ENCODE data around the gene ARHGEF17. TPM values are rescaled to one million over a fixed set of nuclear protein-coding genes. Genes with fewer than 3 reads are reported as not detected.

The ARHGEF17 gene
- total RNA-seq, 1 experiment from 2014 or later, result 77.9 TPM

DNA sequence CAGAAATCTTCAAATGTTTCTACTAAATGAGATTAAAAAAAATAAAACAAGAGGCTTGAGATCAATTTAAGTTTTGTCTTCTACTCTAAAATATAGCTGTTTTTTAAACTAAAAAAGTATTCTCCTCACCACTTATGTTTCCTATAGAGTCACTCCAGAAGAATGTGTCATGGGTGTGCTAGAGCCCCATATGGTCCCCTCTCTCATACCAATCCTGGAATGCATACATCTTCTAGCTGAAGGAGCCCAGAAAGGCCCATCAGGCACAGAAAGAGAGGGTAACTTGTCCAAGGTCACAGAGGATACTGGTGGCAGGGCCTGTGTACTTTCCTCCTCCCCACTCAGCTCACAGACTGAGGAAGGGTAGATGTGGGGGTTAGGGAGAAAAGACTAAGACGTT, 102.6 kb downstream of the ARHGEF17 start:
- Mint-ChIP-seq H3K4me3 (ENCODE audit: unreplicated experiment) (no peak overlapping the region), H3K36me3 (ENCODE audit: insufficient read depth, unreplicated experiment) (peaks cover 8% of the 10 kb centered on the region), H3K9me3 (ENCODE audit: unreplicated experiment) (no peaks in the 10 kb centered on the region), H3K4me1 (ENCODE audit: low read depth, unreplicated experiment) (no peaks in the 10 kb centered on the region), H3K27me3 (ENCODE audit: insufficient read depth, unreplicated experiment) (no peaks in the 10 kb centered on the region), H3K27ac (ENCODE audit: unreplicated experiment) (no peak overlapping the region)
- intact Hi-C loops (cut with micrococcal nuclease; ENCODE audit: unreplicated experiment), result no loop called here
- ChIA-PET POLR2A (no interaction called here), CTCF (interaction anchor here (0.7 kb wide), 1 partner anchor 9 kb away, joined by 3 read pairs; no protein-coding TSS in a partner anchor)
- Histone ChIP-seq H3K4me1 (peaks cover 8% of the 10 kb centered on the region), H3K9me3 (no peaks in the 10 kb centered on the region), H3K36me3 (ENCODE audit: control insufficient read depth, insufficient read depth, low read length) (no peaks in the 10 kb centered on the region; the same call in 1 of the 2 replicates), H3K4me3 (ENCODE audit: low read depth, low read length) (no peak overlapping the region), H3K27me3 (replicated peaks; ENCODE audit: control insufficient read depth, insufficient read depth, low read length) (no peaks in the 10 kb centered on the region)
- TF ChIP-seq, protein P1, sequence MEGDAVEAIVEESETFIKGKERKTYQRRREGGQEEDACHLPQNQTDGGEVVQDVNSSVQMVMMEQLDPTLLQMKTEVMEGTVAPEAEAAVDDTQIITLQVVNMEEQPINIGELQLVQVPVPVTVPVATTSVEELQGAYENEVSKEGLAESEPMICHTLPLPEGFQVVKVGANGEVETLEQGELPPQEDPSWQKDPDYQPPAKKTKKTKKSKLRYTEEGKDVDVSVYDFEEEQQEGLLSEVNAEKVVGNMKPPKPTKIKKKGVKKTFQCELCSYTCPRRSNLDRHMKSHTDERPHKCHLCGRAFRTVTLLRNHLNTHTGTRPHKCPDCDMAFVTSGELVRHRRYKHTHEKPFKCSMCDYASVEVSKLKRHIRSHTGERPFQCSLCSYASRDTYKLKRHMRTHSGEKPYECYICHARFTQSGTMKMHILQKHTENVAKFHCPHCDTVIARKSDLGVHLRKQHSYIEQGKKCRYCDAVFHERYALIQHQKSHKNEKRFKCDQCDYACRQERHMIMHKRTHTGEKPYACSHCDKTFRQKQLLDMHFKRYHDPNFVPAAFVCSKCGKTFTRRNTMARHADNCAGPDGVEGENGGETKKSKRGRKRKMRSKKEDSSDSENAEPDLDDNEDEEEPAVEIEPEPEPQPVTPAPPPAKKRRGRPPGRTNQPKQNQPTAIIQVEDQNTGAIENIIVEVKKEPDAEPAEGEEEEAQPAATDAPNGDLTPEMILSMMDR (IDR thresholded peaks at IDR 0.05; ENCODE audit: insufficient read depth in 1 of 2, low read depth in 1 of 2, low read length in 1 of 2, severe bottlenecking in 1 of 2, unreplicated experiment in 1 of 2), result no peak
- BruUV-seq (replicated peaks), result no TSS peak
- no peak for DNase-seq

DNA sequence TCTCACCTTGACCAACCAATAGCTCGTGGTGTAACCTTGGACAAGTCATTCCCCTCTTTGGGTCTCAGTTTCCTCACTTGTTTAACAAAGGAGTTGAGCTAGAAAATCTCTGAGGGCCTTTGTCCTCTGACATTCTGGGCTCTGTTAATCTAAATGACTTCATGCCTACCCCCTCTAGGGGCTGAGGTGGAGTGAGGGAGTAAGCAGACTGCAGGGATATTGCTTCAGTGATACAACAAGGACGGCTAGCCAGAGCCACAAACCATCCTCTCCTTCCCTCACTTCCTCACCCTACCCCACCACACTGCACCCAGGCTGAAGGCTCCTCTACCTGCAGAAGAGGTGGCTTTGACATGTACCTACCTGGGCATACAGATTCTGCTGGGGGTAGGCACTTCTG, 103.0 kb downstream of the ARHGEF17 start:
- TF ChIP-seq, protein P1 (IDR thresholded peaks at IDR 0.05; ENCODE audit: insufficient read depth in 1 of 2, low read depth in 1 of 2, low read length in 1 of 2, severe bottlenecking in 1 of 2, unreplicated experiment in 1 of 2), result no peak
- ChIA-PET CTCF (no interaction called here), POLR2A (no interaction called here)
- H3K9me3 ChIP-seq, result no peaks in the 10 kb centered on the region
- peaks cover 8% of the 10 kb centered on the region for H3K36me3 Mint-ChIP-seq (ENCODE audit: insufficient read depth, unreplicated experiment)
- BruUV-seq (replicated peaks), result no TSS peak
- no peaks in the 10 kb centered on the region for H3K27me3 Mint-ChIP-seq (ENCODE audit: insufficient read depth, unreplicated experiment)
- DNase-seq, result no peak
- no peak overlapping the region for H3K27ac Mint-ChIP-seq (ENCODE audit: unreplicated experiment)
- intact Hi-C loops (cut with micrococcal nuclease; ENCODE audit: unreplicated experiment), result no loop called here
- H3K4me3 ChIP-seq (ENCODE audit: low read depth, low read length), result no peak overlapping the region
- no peaks in the 10 kb centered on the region for H3K4me1 Mint-ChIP-seq (ENCODE audit: low read depth, unreplicated experiment)
- H3K4me1 ChIP-seq, result peaks cover 12% of the 10 kb centered on the region
- no peaks in the 10 kb centered on the region; the same call in 1 of the 2 replicates for H3K36me3 ChIP-seq (ENCODE audit: control insufficient read depth, insufficient read depth, low read length)
- H3K27me3 ChIP-seq (replicated peaks; ENCODE audit: control insufficient read depth, insufficient read depth, low read length), result no peaks in the 10 kb centered on the region
- no peak overlapping the region for H3K4me3 Mint-ChIP-seq (ENCODE audit: unreplicated experiment)
- no peaks in the 10 kb centered on the region for H3K9me3 Mint-ChIP-seq (ENCODE audit: unreplicated experiment)

DNA sequence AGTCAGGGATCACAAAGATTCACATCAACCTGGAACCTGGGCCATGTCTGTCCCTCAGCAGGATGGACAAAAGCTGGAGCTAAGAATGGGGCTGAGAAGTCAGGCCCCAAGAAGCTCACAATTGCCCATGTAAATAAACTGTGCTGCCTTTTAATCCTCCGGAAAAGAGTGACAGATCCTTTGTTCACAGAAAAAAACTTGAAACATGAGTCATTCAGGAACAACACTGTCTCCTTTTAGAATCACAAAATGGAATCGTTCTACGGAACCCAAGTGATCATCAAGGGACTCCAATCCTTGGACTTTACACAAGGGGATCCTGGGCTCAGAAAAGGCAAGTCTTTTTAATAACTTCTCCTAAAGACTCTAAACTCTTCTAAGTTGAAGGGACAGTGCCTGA, 104.2 kb downstream of the ARHGEF17 start:
- Histone ChIP-seq H3K36me3 (ENCODE audit: control insufficient read depth, insufficient read depth, low read length) (no peaks in the 10 kb centered on the region; the same call in 1 of the 2 replicates), H3K4me1 (peaks cover 13% of the 10 kb centered on the region), H3K9me3 (no peaks in the 10 kb centered on the region), H3K27me3 (replicated peaks; ENCODE audit: control insufficient read depth, insufficient read depth, low read length) (no peaks in the 10 kb centered on the region), H3K4me3 (ENCODE audit: low read depth, low read length) (no peak overlapping the region)
- no peak for DNase-seq
- H3K27ac Mint-ChIP-seq (ENCODE audit: unreplicated experiment), result no peak overlapping the region
- POLR2A ChIA-PET, result no interaction called here
- H3K36me3 Mint-ChIP-seq (ENCODE audit: insufficient read depth, unreplicated experiment), result peaks cover 8% of the 10 kb centered on the region
- BruUV-seq (replicated peaks), result no TSS peak
- intact Hi-C loops (cut with micrococcal nuclease; ENCODE audit: unreplicated experiment), result no loop called here
- no peaks in the 10 kb centered on the region for H3K4me1 Mint-ChIP-seq (ENCODE audit: low read depth, unreplicated experiment)
- no peak overlapping the region for H3K4me3 Mint-ChIP-seq (ENCODE audit: unreplicated experiment)
- CTCF ChIA-PET, result interaction anchor here (0.8 to 1.3 kb wide), 2 partner anchors 9 to 61 kb away, joined by 3 read pairs; no protein-coding TSS in a partner anchor
- H3K9me3 Mint-ChIP-seq (ENCODE audit: unreplicated experiment), result no peaks in the 10 kb centered on the region
- TF ChIP-seq, protein P1 (IDR thresholded peaks at IDR 0.05; ENCODE audit: insufficient read depth in 1 of 2, low read depth in 1 of 2, low read length in 1 of 2, severe bottlenecking in 1 of 2, unreplicated experiment in 1 of 2), result no peak
- no peaks in the 10 kb centered on the region for H3K27me3 Mint-ChIP-seq (ENCODE audit: insufficient read depth, unreplicated experiment)

All from Caco-2 (cell line).